ENCODE measurements around the gene B3GNT5. TPM values are rescaled to one million over a fixed set of nuclear protein-coding genes. Genes with fewer than 3 reads are reported as not detected.

B3GNT5 gene
- total and polyA plus RNA-seq, 2 experiments from 2014 or later: 22.7 to 39.6 TPM

DNA sequence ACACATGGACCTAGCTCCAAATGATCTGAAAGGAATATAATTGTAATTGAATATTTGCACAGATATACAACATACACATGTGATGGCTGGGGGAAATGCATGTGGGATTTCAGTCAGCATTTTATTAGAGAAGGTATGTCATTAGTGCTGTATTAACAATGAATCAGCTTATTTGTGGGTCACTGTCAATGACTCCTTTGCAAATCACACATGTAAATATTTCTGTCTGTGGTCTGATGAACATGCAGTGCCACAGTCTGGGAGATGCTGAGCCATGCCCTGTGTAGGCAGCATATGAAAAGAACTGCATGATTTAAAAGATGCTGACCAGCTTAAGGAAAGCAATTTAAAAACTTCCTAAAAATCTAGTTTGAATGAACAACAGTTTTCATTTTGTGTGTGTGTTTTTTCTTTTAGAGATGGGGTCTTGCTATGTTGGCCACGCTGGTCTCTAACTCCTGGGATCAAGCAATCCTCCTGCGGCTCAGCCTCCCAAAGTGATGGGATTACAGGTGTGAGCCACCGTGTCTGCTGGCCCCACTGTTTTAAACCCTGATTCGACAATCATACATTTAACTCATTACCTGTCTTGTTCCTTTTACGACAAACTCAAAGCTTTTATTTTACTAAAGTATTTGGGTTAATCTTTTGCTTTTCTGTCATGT lies 803 bp upstream of the B3GNT5 start:
- no peak for TF ChIP-seq EZH2 (IDR thresholded peaks at IDR 0.05; ENCODE audit: borderline replicate concordance)
- TF ChIP-seq, protein P1, sequence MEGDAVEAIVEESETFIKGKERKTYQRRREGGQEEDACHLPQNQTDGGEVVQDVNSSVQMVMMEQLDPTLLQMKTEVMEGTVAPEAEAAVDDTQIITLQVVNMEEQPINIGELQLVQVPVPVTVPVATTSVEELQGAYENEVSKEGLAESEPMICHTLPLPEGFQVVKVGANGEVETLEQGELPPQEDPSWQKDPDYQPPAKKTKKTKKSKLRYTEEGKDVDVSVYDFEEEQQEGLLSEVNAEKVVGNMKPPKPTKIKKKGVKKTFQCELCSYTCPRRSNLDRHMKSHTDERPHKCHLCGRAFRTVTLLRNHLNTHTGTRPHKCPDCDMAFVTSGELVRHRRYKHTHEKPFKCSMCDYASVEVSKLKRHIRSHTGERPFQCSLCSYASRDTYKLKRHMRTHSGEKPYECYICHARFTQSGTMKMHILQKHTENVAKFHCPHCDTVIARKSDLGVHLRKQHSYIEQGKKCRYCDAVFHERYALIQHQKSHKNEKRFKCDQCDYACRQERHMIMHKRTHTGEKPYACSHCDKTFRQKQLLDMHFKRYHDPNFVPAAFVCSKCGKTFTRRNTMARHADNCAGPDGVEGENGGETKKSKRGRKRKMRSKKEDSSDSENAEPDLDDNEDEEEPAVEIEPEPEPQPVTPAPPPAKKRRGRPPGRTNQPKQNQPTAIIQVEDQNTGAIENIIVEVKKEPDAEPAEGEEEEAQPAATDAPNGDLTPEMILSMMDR (IDR thresholded peaks at IDR 0.05; ENCODE audit: poor library complexity): no peak
- no peak for TF ChIP-seq EZH2phosphoT487 (IDR thresholded peaks at IDR 0.05; ENCODE audit: low read depth, severe bottlenecking, unreplicated experiment)
- Histone ChIP-seq H3K9me3 (ENCODE audit: low read depth) (no peaks in the 10 kb centered on the region), H3K36me3 (replicated peaks; ENCODE audit: insufficient read depth, low read depth) (no peaks in the 10 kb centered on the region), H2AFZ (peak overlapping the region; percentile 66), H3K9me2 (replicated peaks; ENCODE audit: insufficient read depth) (no peaks in the 10 kb centered on the region), H3K79me2 (peaks cover 48% of the 10 kb centered on the region), H3K4me2 (peak overlapping the region; percentile 80), H3K4me1 (ENCODE audit: insufficient read depth) (peaks cover 4% of the 10 kb centered on the region), H4K20me1 (ENCODE audit: insufficient read depth, poor library complexity, severe bottlenecking) (peaks cover 1% of the 10 kb centered on the region), H3K27me3 (no peaks in the 10 kb centered on the region), H3K27ac (peak overlapping the region; percentile 99), H3K4me3 (peak overlapping the region; percentile 95)
- no peak for DNase-seq (ENCODE audit: low spot score)
- 87% methylated on average over 5 of the region's 5 CpGs for WGBS (ENCODE audit: low lambda C conversion rate, missing lambda C conversion rate)

DNA sequence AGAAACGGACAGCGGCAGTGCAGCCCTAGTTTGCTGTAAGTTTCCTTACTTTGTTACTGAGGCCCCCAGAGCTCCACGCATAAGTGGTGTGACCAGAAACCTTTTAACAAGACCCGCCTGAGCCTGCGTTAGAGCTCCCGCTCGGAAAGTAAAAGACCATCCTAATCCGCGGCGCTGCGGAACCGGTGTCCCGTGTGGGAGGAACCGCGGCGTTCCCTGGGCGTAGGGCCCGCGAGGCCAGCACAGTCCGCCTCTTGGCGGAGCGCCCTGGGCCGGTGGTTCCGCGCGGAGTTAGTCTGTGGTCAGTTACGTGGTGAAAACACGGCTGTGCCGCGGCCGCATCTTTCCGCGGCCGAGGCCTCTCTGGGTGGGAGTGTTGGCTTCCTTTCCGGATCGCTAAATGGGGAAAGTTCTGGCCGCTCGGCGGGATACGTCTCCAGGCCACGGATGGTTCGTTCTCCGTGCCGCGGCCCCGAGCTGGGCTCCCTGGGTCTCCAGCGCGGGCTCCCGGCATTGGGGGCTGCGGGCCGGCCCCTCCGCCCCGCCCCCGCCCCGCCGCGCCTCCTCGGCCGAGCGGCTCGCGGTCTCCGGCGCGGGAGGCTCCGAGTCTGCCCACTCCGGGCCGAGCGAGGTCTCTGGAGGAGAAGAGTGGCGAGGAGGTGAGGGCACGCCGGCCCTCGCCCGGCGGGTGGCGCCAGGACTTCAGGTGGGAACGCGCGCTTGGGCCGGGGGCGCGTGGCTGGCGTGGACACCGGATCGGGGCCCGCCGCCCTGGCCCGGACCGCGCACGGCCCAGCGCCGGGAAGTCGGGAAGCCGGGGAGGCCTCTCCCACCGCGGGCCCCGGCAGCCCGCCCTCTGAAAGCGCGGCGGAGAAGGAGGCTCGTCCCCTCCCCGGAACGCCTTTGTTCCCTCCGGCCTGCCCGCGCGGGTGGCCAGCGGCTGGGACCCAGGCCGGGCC lies 754 bp downstream of the B3GNT5 start:
- H3K4me1 ChIP-seq (ENCODE audit: insufficient read depth): peaks cover 7% of the 10 kb centered on the region
- WGBS (ENCODE audit: low lambda C conversion rate, missing lambda C conversion rate): 1% methylated on average over 55 of the region's 111 CpGs
- no peak for TF ChIP-seq EZH2 (IDR thresholded peaks at IDR 0.05; ENCODE audit: borderline replicate concordance)
- TF ChIP-seq, protein P1 (IDR thresholded peaks at IDR 0.05; ENCODE audit: poor library complexity): peak; percentile 17
- peak; percentile 10 for TF ChIP-seq EZH2phosphoT487 (IDR thresholded peaks at IDR 0.05; ENCODE audit: low read depth, severe bottlenecking, unreplicated experiment)
- H3K9me3 ChIP-seq (ENCODE audit: low read depth): no peaks in the 10 kb centered on the region
- H3K36me3 ChIP-seq (replicated peaks; ENCODE audit: insufficient read depth, low read depth): no peaks in the 10 kb centered on the region
- peak; percentile 73 for DNase-seq (ENCODE audit: low spot score)
- peak overlapping the region; percentile 80 for H3K4me2 ChIP-seq
- H3K27me3 ChIP-seq: no peaks in the 10 kb centered on the region
- H3K4me3 ChIP-seq: peak overlapping the region; percentile 95
- H4K20me1 ChIP-seq (ENCODE audit: insufficient read depth, poor library complexity, severe bottlenecking): peaks cover 5% of the 10 kb centered on the region
- no peaks in the 10 kb centered on the region for H3K9me2 ChIP-seq (replicated peaks; ENCODE audit: insufficient read depth)
- H2AFZ ChIP-seq: peak overlapping the region; percentile 85
- H3K27ac ChIP-seq: peak overlapping the region; percentile 99
- peaks cover 63% of the 10 kb centered on the region for H3K79me2 ChIP-seq

DNA sequence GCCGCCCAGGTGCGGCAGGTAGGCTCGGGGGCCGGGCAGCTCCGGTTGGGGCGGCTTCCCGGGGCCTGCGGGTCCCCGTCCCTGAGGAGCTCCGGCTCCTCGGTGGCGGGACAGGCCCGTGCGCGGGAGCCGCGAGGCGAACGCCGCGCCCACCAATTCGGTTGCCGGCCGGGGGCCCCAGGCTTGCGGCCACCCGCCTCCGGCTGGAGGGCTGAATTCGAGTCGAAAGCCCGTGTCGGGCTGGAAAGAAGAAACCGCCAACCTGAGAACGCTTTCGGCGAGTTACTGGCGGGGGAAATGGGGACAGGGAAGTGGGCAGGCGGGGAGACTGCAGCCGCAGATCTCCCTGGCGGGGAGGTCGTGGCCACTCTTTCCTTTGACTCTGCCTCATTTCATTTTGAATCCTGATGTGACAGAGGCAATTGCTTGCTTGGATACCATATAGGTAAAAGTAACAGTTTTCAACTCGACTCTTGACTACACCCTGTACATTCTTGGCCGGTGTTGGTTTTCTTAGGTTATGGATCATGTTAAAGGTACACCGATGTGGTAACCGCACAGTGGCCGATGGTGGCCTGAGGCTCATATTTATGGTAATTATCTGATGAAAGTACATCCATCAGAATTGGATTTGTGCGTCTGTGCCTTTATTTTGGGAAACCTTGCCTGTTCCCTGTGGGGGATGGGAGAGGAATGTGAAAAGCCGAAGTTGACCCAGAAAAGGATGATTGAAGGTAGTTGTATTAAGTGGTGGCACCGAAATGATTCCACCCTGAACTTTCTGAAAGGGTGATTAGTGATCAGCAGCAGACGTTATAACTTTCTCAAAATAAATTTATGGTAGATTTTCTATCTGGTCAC lies 1.7 kb downstream of the B3GNT5 start:
- Histone ChIP-seq H3K4me1 (ENCODE audit: insufficient read depth) (peaks cover 10% of the 10 kb centered on the region), H3K27ac (peak overlapping the region; percentile 99), H3K36me3 (replicated peaks; ENCODE audit: insufficient read depth, low read depth) (no peaks in the 10 kb centered on the region), H3K4me3 (peak overlapping the region; percentile 95), H3K79me2 (peaks cover 72% of the 10 kb centered on the region), H3K27me3 (no peaks in the 10 kb centered on the region), H4K20me1 (ENCODE audit: insufficient read depth, poor library complexity, severe bottlenecking) (peaks cover 12% of the 10 kb centered on the region), H3K9me3 (ENCODE audit: low read depth) (no peaks in the 10 kb centered on the region), H3K4me2 (peak overlapping the region; percentile 80), H3K9me2 (replicated peaks; ENCODE audit: insufficient read depth) (no peaks in the 10 kb centered on the region), H2AFZ (peak overlapping the region; percentile 85)
- TF ChIP-seq, protein P1 (IDR thresholded peaks at IDR 0.05; ENCODE audit: poor library complexity): no peak
- TF ChIP-seq EZH2 (IDR thresholded peaks at IDR 0.05; ENCODE audit: borderline replicate concordance) (no peak), EZH2phosphoT487 (IDR thresholded peaks at IDR 0.05; ENCODE audit: low read depth, severe bottlenecking, unreplicated experiment) (no peak)
- peak; percentile 26 for DNase-seq (ENCODE audit: low spot score)
- 5% methylated on average over 35 of the region's 49 CpGs for WGBS (ENCODE audit: low lambda C conversion rate, missing lambda C conversion rate)

Measured in hepatocyte (in vitro differentiated cells).